Astrocyte (in vitro differentiated cells and primary cell): ENCODE data around the gene BHLHA9.

Experiments
- CTCF ChIP-seq: IDR thresholded peaks from 2 replicates; pipeline ENCODE4 v1.5.1; 2011; ENCODE audit warnings: low read depth, mild to moderate bottlenecking, inconsistent platforms, low read length, moderate library complexity; ENCODE audit not compliant: insufficient read depth
- EZH2 ChIP-seq: IDR thresholded peaks from 2 replicates; pipeline ENCODE4 v1.6.1; 2012; ENCODE audit warnings: mild to moderate bottlenecking, low read length, inconsistent platforms; ENCODE audit not compliant: insufficient read depth

DNA sequence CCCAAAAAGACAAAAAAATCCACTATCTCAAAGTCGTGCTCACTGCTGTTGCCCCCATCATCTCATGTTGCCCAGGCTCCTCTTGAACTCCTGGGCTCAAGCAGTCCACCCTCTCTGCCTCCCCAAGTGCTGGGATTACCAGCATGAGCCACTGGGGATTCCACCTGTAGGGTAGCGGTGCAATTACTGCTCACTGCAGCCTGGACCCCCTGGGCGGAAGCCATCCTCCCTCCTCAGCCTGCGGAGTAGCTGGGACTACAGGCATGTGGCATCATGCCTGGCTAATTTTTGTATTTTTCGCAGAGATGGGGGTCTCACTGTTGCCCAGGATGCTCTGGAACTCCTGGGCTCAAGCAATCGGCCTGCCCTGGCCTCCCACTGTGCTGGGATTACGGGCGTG is 37.9 kb upstream of the BHLHA9 start:
- TF ChIP-seq CTCF (no peak), EZH2 (no peak)
